GM19395 (cell line): Measurements from ENCODE around the gene BTRC.

Experiments used
- ATAC-seq: cut with Tn5 transposase; IDR thresholded peaks from one replicate; pipeline ENCODE4 v1.9.1; 2021; ENCODE audit warnings: mild to moderate bottlenecking, moderate library complexity; ENCODE audit not compliant: unreplicated experiment

The BTRC gene

DNA sequence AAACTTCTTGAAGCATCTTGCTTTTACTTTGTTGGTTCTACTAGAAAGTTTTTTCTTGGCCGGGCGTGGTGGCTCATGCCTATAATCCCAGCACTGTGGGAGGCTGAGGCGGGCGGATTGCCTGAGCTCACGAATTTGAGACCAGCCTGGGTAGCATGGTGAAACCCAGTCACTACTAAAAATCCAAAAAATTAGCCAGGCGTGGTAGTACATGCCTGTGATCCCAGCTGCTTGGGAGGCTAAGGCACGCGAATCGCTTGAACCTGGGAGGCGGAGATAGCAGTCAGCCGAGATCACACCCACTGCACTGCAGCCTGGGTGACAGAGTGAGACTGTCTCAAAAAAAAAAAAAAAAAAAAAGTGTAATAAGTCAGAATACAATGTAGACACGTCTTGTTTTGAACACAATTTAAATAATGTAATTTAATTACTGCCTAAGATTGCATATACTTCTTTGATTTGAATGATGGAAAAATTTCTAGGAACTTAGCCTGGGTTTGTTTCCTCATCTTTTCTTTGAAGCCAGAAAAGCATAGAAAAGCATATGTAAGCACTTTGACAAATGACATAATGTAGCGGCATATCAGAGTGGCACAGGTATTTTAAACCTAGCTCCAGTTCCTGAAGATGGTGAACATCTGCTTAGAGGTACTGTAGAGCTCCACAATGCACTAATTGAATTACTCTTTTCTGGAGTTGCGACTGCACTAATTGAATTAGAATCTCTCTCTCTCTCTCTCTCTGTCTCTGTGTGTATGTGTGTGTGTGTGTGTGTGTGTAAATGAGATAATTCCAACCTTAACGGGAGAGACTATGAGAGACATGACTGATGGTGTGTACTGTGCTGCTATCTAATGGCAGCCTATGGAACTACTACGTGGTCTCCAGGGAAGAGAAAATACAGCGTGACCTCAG lies 87.8 kb downstream of the BTRC start:
- no peak for ATAC-seq

DNA sequence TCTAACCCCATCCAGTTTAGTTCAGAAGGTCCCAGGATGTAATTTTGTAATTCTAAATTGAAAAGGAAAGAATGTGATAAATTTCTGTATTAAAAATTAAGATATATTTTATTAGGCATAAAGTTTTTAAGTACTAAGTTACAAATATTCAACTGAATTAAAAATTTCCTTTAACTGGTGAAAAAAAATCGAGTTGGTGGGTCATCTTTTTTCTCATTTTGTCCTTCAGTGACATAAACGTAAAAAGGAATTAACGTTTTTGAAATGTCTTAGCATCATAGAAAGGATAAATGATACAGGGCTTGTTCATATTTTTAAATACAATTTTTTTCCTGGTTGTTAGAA lies 88.5 kb downstream of the BTRC start:
- no peak for ATAC-seq

DNA sequence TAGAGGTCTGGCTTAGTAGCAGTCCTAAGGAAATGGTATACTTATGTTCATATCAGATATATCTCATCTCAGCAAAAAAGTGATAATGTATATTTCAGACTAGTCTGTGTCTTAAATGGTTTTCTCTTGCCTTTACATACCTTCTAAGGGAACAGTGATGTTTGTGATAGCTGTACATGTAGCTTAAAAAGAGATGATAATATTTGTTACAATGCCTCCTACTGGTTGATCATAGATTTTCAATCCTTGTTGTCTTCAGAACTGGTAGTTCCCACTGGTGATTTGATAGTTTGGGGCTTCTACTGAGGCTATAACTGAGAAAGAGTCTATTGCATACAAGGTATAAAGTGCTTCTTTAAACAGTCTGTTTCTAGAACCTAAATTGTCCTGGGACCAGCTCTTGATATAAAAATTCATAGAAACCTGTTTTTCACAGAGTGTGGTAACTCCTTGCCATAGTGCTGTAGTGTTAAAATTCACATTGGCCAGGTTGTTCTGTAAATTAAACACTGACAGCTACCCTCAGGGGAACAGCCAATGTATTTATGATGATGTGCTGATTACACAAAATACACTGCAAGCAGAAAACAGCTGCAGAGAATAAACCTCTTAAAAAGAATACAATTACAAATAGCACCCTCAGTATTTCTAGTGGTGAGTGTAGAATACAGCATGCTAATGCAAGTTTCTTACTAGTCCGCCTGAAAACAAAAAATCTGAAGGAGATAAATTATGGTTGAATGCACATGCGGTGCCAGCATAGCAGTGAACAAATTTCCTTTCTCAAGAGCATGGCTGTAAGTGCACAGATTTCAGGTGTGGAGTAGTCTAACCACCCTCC lies 90.3 kb downstream of the BTRC start:
- ATAC-seq, result no peak

DNA sequence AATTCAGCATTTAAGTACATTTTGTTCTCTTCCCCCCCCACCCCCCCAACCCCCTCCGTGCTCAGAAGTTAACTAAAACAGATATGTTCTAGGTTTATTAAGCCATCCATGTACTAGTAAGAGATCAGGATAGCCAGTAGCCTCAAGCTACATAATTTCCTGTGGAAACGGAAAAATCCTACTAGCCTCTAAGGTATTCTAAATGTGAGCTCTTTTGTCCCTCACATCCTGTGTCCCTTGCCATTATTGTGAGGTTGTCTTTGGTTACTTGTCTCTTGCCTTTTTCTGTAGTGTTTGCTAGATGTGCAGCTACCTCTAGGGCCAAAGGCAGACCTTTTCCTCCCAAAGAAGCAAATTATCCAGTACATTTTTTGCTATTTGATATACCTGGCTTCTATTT lies 92.1 kb downstream of the BTRC start:
- no peak for ATAC-seq

DNA sequence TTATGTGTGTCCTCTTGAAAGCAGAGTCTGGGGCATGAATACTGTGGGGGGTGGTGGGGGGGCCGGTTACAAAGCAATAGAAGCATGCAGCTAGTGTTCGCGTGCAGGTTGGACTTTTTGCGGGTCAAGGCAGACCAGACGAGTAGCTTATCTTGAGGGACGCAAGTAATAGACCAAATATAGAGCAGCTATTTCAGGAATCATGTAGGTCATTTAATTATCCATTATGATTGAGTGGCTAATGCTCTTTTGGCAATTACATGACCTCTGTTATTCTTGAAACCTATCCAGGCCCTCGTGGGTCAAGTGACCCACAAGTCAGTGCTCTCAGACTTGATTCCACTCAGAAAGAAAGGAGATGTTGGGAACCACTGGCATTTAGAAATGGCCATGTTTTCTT lies 93.0 kb downstream of the BTRC start:
- ATAC-seq, result no peak

DNA sequence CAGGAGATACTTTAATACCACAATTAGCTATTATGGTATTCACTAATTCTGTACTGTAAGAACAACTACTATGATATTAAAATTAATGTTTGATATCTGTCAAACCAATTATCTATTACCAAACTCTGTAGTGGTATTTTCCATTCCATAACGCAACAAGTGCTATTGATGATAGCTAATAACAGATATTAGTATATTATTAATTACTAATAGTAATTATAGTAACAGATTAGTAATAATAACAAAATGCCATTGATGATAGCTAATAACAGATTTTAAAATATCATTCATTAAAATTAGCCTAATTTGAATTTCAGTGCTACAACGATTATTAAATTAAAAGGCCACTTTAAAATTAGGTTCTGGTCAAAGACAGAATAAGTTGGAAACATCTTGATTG lies 93.5 kb downstream of the BTRC start:
- no peak for ATAC-seq

DNA sequence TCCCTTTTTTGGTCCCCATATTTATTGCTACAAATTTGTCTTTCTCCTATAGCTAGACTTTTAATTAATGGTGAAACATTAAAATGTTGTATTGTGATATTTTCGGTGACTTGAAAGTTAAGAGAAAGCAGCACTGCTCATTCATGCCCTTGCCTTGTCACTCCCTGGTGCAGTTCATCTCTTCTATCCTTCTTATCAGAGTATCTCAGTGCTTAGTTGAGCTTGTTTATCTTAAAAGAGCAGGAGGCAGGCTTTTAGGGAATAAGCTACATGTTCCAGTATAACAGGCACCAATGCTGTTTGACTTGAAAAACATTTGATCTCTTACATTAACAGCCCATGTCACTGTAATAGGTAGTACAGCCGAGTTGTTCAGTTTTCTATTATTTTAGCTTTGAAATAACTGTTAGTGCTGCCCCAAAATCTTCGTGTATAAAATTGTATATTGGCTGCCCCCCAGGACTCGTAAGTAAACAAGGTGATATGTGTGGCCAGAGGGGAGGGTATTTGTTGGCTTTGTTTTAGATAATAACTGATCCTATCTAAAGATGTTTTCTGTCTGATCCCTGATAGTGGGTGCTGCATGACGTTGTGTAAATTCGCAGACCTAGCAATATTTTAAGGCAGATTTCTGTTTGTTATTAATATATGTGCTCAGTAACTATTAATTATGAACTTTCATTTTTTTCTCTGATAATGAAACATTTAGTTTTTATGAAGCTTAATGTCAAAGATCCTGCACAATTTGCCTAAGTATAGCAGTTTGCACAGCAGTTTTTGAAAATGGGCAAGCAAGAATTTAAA lies 96.5 kb downstream of the BTRC start:
- ATAC-seq, result no peak

DNA sequence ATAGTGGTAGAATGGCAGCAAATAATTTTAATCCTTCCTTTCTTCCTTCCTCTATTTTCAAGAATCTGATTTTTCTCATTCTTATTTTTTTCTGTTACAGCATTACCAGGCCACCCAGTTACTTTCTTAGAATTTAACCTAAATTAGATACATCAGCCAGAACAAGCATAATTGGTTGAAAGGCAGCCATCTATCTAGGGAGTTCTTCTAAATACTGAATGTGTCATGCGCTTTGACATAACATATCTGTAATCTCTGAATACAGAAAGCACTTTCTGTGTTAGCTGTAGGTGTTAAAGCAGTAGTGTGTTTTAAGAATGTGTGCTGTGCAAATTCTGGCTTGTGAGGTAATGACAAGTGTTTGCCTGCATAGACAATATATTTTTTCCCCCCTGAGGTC lies 97.3 kb downstream of the BTRC start:
- no peak for ATAC-seq

DNA sequence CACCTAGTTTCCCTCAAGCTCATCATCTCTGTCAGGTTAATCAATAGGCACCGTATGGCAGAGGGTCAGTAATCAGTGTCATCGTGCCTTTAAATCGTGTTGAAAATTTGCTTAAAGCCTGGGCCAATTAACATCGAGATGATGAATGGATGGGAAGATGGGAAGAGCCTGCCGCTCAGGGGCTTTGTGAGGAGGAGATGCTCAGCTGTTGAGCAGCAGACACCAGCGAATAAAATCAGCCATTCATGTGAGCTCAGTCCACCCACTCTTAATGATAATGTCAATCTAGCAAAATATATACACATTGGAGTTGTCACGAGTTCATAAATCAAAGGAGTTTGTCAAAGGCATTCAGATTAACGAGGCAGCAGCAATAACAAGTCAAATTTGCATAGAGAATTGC lies 97.7 kb downstream of the BTRC start:
- no peak for ATAC-seq

DNA sequence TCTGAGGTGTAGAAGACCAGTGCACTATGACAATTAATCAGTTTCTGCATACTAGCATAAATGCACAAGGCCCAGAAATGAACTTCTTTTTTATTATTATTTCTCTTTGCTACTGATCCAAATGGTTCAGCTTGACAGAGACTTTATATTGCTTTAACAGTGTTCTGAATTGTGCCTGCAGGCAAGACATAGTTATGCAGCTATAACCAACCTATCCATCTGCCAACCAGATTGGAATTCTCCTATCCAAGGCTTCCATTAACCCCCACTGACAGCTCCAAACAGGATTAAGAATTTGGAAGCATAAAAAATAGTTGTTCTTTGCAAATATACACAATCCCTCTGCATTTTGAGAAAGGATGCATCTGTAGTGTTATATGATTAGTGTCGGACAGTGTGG lies 98.2 kb downstream of the BTRC start:
- no peak for ATAC-seq

DNA sequence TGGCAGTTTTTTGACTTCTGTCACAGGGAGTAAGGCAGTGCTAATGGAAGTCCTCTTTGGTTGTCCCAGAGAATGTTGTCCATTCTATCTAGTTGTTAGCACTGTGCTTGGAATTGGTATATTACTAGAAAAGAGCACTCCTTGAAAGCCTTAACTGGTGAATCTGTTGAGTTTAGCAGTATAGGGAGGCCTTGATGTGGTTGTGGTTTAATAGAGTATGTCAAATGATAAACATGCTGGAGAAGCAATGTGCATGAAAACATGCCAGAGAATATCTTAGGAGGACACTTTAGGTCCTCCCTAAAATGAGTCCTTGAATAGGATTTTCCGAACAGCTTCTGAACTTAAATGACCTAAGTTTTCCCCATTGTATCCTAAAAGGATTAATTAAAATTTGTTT lies 98.6 kb downstream of the BTRC start:
- ATAC-seq, result no peak

DNA sequence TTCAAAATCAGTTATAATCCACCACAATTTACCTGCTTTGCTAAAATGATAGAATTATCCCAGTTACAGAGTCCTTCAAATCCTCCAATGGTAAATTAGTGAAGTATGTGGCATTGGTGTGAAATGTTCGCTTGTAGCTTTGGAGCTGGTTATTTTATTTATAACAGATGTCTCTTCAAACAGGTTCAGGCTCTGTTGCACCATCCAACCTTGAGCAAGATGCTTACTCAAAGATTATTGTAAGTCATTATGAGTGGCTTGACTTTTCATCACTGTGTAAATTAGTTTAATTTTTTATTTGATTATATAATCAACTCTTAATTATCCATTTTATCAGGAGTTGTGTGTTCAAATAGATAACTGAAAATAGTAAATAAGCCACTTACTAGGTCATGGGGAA lies 99.4 kb downstream of the BTRC start:
- no peak for ATAC-seq

DNA sequence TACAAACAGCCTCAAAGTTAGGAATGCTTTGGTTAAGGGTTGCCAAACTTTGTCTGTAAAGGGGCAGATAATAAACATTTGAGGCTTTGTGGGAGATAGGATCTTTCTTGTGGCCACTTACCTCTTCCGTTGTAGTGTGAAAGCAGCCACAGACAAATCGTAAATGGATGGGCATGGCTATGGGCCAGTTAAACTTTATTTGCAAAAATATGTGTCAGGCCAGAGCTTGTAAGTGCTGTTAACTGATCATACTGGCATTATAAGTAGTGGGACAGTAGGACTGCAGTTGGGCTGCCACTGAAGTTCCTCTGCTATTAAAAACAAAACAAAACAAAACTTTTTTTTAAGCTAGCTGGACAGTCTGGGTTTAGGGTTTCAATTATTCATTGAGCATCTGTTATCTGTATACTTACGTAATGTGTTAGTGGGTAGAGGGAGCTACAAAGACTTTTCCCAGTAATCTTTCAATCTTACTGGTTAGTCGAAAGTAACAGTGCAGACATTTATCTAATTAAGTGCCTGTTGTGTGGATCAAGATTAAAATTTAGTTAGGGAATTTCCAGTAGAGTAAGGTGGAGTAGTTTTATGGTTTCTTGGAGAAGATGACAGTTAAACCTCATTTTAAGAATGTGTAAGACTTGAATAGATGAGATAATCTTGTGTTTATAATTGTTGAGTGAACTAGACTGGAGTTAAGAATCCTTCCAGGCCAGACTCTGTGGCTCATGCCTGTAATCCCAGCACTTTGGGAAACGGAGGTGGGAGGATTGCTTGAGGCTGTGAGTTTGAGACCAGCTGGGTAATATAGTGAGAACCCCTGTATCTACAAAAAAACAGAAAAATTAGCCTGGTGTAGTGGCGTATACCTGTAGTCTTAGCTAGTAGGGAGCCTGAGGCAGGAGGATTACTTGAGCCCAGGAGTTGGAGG lies 100.1 kb downstream of the BTRC start:
- ATAC-seq, result no peak

DNA sequence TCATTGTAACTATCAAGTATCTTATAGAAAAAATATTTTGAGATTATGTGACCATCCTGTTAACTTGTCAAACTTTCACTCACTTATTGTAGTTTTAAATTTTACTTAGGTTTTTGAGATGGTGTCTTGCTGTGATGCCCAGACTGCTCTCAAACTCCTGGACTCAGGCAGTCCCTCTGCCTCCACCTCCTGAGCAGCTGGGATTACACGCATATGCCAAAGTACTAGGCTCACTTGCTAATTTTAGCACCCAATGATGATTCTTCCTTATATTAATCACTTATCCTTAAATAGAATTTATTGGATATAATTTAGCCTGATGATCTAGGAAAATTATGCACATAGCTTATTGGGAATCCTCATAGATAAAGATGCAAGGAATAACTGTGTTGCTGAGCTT lies 104.9 kb downstream of the BTRC start:
- ATAC-seq, result no peak

DNA sequence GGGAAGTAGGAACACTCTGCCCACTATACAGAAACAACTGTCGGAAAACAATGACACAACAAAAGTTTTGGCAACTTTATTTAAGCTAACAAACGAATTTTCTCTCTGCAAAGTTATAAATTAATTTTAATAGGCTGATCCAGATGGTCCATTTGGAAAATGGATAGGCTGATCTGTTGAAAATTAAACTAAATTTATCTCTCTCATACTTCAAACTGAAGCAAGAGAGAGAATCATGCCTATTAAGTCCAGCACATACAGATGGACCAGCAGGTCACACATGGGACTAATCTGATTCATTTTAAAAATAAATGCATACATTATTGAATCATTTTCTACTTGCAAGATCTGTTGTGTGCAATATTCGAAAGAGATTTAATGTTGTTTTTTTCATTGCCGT lies 110.1 kb downstream of the BTRC start:
- ATAC-seq, result no peak

DNA sequence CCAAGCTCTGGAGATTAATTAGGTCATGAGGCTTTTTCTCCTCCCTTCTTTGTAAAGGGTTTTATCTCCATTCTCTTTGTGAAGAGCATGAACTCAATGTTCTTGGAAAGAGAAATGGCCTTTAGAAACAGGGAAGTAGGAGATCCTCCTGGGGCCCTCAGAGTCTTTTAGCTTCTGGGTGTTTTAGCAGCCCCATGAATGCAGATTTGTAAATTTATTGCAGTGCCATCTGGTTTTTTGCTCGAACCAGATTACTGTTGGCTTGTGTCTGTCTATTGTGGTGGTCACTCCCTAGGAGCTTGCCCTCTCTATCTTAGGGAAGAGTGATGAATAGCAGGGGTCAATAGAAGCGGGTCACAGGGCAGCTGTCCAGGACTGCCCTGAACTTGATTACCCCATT lies 110.6 kb downstream of the BTRC start:
- no peak for ATAC-seq

DNA sequence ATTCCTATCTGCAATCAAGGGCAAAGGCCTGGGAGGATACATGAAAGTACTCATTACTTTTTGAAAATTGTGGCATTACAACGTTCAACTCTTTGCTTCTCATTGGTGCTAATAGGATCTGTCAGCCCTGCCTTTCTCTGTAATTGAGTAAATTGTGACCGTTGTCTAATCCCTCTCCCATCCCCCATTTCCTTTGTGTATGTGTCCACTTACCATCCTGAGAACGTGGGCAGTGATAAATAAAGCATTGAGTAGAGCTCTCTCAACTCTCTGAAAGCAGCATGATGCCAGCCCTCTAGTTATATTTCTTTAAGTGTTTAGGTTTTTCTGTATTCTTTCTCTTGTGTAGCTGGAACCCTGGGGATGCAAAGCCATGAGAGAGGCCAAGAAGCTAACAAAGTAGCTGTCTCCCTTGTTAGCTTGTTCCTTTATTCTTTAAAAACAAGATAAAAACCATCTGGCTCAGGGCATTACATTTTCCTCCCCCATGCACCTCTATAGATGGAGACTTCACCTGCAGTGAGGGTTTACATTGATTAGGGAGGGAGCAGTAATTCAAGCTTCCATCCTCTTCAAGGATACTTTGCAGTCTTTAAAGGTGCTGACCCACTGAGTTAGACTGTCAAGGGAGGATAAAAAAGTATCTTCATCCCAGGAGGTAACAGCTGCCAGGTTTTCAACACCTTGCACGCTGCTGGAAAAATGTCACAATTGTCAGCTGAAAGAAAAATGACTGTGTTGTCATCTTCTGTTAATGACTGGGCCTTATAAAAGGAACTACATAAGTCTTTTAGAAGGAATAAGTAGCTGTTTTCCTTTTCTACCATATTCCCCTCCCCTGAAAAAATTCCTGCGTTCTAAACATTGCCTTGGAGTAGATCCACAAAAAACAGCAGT lies 112.3 kb downstream of the BTRC start:
- no peak for ATAC-seq

DNA sequence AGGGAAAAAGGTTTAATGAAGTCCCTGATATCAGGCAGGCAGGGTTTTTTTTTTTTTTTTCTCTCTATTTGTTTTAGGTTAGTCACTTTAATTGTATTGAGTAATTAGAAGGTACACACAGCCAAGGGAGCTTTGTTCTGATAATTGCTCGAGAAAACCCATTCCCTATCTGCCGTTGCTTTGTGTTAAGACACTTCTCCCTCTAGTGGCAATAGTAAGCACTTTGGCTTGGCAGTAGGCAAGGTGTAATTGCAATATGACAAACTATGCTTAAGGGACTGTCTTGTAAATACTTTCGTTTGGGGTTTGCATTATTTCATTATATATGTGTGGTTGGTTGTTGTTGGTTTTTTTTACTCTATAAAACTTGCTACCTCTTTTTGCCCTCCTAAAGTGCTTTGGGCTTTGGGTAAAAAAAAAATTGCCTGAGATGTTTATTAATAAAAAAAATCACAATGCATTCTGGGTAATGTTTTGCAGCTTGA lies 113.4 kb downstream of the BTRC start:
- ATAC-seq, result peak; percentile 53

DNA sequence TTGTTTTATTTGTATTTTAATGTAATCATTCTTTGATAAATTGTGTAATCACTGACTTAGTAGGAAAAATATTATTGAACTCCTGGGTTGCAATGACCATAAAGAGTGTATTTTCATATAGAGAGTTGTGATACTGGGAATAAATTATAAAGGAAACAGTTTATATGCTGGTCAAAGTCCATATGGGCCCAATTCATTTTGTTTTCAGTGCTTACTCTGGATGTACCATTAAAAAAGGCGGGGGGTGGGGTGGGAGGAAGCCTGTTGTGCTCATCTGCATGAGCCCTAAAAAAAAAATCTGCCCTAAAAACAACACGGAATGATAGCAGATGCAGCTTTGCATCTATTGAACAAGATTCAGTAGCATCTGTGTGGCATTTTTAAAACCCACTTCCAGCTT lies 114.2 kb downstream of the BTRC start:
- no peak for ATAC-seq
